ENCODE data around the gene DNAL4. TPM values are rescaled to one million over a fixed set of nuclear protein-coding genes. Genes with fewer than 3 reads are reported as not detected.

DNAL4 gene
- total RNA-seq, 1 donor from 2014 or later: 16.0 TPM

DNA sequence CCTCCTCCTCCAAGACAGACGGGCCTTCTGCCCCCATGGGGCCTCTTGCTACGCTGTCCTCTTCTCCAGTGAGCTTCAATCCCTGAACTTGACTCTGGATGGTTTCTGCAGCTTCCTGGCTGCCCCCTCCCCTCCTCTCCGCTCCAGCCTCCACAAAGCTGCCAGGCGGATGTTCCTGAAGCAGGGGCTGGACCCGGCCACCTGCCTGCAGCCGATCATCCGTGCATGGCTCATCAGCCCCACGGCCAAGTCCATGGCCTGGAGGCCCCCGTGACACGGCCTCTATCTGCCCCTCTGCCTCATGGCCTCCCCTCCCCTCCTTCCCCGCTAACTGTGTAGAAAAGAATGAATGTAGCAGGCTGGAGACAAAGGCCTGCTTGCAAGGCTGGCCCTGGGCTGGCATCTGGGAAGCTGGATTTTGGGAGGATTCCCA is 31.4 kb downstream of the DNAL4 start:
- no peak for ATAC-seq
- TF ChIP-seq CTCF (IDR thresholded peaks at IDR 0.05): no peak
- no peaks in the 10 kb centered on the region for H3K9me3 ChIP-seq

DNA sequence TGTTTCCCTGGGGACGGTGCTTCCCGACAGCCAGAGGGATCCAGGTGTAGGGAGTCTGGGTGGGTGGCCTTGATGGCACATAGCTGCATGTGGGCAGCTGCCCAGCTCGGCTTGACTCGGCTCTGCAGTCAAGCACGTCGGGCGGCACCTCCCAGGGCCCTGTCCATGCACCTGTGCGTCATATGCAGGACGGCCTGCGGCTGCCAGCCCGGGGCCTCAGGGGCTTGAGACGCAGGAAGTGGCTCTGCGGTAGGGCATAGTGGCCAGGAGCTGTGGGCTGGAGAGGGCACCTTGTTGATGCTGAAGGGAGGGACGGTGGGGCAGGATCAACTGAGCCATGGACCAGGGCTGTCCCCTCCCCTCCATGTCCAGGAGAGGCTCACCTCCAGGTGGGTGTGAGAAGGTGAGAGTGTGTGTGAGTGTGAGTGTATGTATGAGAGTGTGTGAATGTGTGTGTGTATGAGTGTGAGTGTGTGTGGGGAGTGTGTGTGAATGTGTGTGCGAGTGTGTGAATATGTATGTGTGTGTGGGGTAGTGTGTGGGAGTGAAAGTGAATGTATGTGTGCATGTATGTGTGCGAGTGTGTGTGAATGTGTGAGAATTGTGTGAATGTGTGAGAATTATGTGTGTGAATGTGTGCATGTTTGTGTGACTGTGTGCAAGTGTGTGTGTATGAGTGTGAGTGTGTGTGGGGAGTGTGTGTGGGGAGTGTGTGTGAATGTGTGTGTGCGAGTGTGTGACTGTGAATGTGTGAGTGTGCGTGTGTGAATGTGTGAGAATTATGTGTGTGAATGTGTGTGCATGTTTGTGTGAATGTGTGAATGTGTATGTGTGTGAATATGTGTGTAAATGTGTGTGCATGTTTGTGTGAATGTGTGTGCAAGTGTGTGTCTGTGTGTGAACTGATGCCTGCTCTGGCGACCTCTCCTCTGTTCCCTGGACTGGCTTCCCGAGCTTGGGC is 32.5 kb downstream of the DNAL4 start:
- no peaks in the 10 kb centered on the region for H3K36me3 ChIP-seq
- DNase-seq (no peak), ATAC-seq (no peak)
- intact Hi-C loops (cut with DNase I): no loop called here
- no peak overlapping the region for H3K4me3 ChIP-seq
- no peak for TF ChIP-seq CTCF (IDR thresholded peaks at IDR 0.05)
- H3K4me1 ChIP-seq: peaks cover 4% of the 10 kb centered on the region
- no peaks in the 10 kb centered on the region for H3K9me3 ChIP-seq
- H3K27ac ChIP-seq: no peak overlapping the region
- no peaks in the 10 kb centered on the region for H3K27me3 ChIP-seq

More for the DNA sequence above, 31.4 kb downstream of the DNAL4 start:
- H3K4me1 ChIP-seq: no peaks in the 10 kb centered on the region
- no peak overlapping the region for H3K4me3 ChIP-seq
- no peak overlapping the region for H3K27ac ChIP-seq
- DNase-seq: no peak
- intact Hi-C loops (cut with DNase I): no loop called here
- no peaks in the 10 kb centered on the region for H3K27me3 ChIP-seq
- no peaks in the 10 kb centered on the region for H3K36me3 ChIP-seq

- ATAC-seq (no peak), DNase-seq (no peak)
- Histone ChIP-seq H3K27ac (no peak overlapping the region), H3K36me3 (no peaks in the 10 kb centered on the region), H3K9me3 (no peaks in the 10 kb centered on the region), H3K4me1 (peaks cover 6% of the 10 kb centered on the region), H3K27me3 (no peaks in the 10 kb centered on the region), H3K4me3 (no peak overlapping the region)
- no peak for TF ChIP-seq CTCF (IDR thresholded peaks at IDR 0.05)
- intact Hi-C loops (cut with DNase I): no loop called here
Observed at GRCh38 chr22:38760477-38761201, 33.3 kb downstream of the DNAL4 start.

DNA sequence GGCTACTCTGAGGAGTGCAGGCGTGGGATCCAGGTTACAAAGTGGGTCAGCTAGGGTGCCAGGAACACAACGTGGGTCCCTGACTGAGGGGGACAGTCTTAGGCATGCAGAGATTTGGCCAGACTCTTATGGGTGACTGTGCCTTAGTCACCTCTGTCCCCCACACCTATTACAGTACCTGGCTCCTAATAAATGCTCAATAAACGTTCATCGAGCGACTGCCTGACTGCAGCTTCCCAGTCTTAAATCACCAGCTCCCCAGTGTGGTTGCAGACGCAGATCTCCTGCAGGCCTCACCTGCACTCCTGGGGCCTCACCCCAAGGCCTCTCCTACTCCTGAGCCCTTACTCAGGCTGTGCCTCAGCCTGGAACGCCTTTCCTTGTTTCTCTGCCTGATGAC is 34.9 kb downstream of the DNAL4 start:
- H3K27me3 ChIP-seq: no peaks in the 10 kb centered on the region
- DNase-seq (no peak), ATAC-seq (no peak)
- H3K27ac ChIP-seq: no peak overlapping the region
- peaks cover 9% of the 10 kb centered on the region for H3K4me1 ChIP-seq
- no peaks in the 10 kb centered on the region for H3K9me3 ChIP-seq
- intact Hi-C loops (cut with DNase I): no loop called here
- no peak for TF ChIP-seq CTCF (IDR thresholded peaks at IDR 0.05)
- H3K4me3 ChIP-seq: no peak overlapping the region
- H3K36me3 ChIP-seq: no peaks in the 10 kb centered on the region

GRCh38 chr22:38758276-38758945 is 35.5 kb downstream of the DNAL4 start:
- Histone ChIP-seq H3K4me3 (no peak overlapping the region), H3K27ac (no peak overlapping the region), H3K36me3 (peaks cover 3% of the 10 kb centered on the region), H3K9me3 (no peaks in the 10 kb centered on the region), H3K4me1 (peaks cover 15% of the 10 kb centered on the region), H3K27me3 (no peaks in the 10 kb centered on the region)
- intact Hi-C loops (cut with DNase I): no loop called here
- DNase-seq (no peak), ATAC-seq (no peak)
- TF ChIP-seq CTCF (IDR thresholded peaks at IDR 0.05): no peak
